MM.1S (cell line): ENCODE results near the gene ACSF3.

Experiments
- DNase-seq: peaks from one replicate; pipeline ENCODE4 v3.0.0-alpha.2; 2015
- H2AFZ ChIP-seq: fragments of 300-600 bp; sonication (generic); 2 replicates; pipeline ENCODE4 v1.6.0; 2016; ENCODE audit warnings: antibody characterized with exemption, low read length
- H3F3A ChIP-seq: fragments of 300-600 bp; sonication (generic); 2 replicates; pipeline ENCODE4 v1.6.1; 2016; ENCODE audit warnings: mild to moderate bottlenecking, antibody characterized with exemption, low read length, moderate library complexity, mixed read lengths; ENCODE audit not compliant: insufficient read depth
- H3K27ac ChIP-seq: fragments of 300-600 bp; sonication (generic); 2 replicates; pipeline ENCODE4 v1.5.1; 2016; ENCODE audit warnings: mild to moderate bottlenecking, low read length
- H3K27me3 ChIP-seq: fragments of 300-600 bp; sonication (generic); replicated peaks from 2 replicates; pipeline ENCODE4 v1.6.0; 2016; ENCODE audit warnings: low read length; ENCODE audit not compliant: insufficient read depth
- H3K36me3 ChIP-seq: fragments of 300-600 bp; sonication (generic); replicated peaks from 2 replicates; pipeline ENCODE4 v1.6.1; 2016; ENCODE audit warnings: mild to moderate bottlenecking, low read length, mixed read lengths; ENCODE audit not compliant: insufficient read depth
- H3K4me1 ChIP-seq: fragments of 300-600 bp; sonication (generic); 2 replicates; pipeline ENCODE4 v1.6.1; 2016; ENCODE audit warnings: low read length, mixed read lengths
- H3K4me2 ChIP-seq: fragments of 300-600 bp; sonication (generic); 2 replicates; pipeline ENCODE4 v1.6.0; 2016; ENCODE audit warnings: low read depth, low read length
- H3K4me3 ChIP-seq: fragments of 300-600 bp; sonication (generic); 2 replicates; pipeline ENCODE4 v1.5.1; 2016; ENCODE audit warnings: low read length, mixed read lengths
- H3K79me2 ChIP-seq: fragments of 300-600 bp; sonication (generic); 2 replicates; pipeline ENCODE4 v1.6.1; 2016; ENCODE audit warnings: mixed run types, low read length, mixed read lengths
- H3K9ac ChIP-seq: fragments of 300-600 bp; sonication (generic); 2 replicates; pipeline ENCODE4 v1.6.1; 2016; ENCODE audit warnings: low read length, mixed read lengths
- H3K9me2 ChIP-seq: fragments of 300-600 bp; sonication (generic); replicated peaks from 2 replicates; pipeline ENCODE4 v1.6.1; 2016; ENCODE audit warnings: mild to moderate bottlenecking, low read length, mixed read lengths; ENCODE audit not compliant: insufficient read depth
- H3K9me3 ChIP-seq: fragments of 300-600 bp; sonication (generic); replicated peaks from 2 replicates; pipeline ENCODE4 v1.6.1; 2016; ENCODE audit warnings: mild to moderate bottlenecking, low read length, mixed read lengths; ENCODE audit not compliant: insufficient read depth
- H4K20me1 ChIP-seq: fragments of 300-600 bp; sonication (generic); 2 replicates; pipeline ENCODE4 v1.6.1; 2016; ENCODE audit warnings: mild to moderate bottlenecking, low read length, moderate library complexity, mixed read lengths; ENCODE audit not compliant: insufficient read depth
- CTCF ChIP-seq: fragments of 300-600 bp; sonication (generic); IDR thresholded peaks from 2 replicates; pipeline ENCODE4 v1.5.1; 2016; ENCODE audit warnings: antibody characterized with exemption, low read length, mixed read lengths
- EZH2 ChIP-seq: fragments of 300-600 bp; sonication (generic); optimal IDR thresholded peaks from 2 replicates; pipeline ENCODE3; 2017; ENCODE audit warnings: low read depth, mild to moderate bottlenecking, antibody characterized with exemption, low read length, mixed read lengths
- EZH2phosphoT487 ChIP-seq: fragments of 300-600 bp; sonication (generic); IDR thresholded peaks from 2 replicates; pipeline ENCODE4 v1.6.1; 2018; ENCODE audit warnings: antibody characterized with exemption, low read length

Gene ACSF3

DNA sequence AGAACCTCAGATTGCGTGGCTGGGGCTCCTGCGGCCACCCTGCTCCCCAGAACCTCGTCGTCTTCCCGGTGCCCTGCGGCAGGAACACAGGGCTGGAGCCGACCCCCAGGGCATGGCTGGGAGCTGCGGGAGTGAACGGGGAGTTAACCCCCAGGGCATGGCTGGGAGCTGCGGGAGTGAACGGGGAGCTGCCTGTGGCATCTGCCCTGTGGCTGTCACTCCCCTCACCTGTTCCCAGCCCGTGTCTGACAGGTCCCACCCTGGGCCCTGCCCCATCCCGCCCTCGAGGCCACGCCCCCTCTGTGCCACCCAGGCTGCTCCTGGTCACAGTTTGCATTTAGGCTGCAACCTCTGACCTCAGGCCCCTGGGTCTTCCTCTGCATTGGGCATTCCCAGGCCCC is 39.4 kb upstream of the ACSF3 start:
- Histone ChIP-seq H3K27ac (no peak overlapping the region), H3K9me2 (no peaks in the 10 kb centered on the region), H3K9me3 (no peaks in the 10 kb centered on the region), H3K79me2 (no peaks in the 10 kb centered on the region), H2AFZ (no peak overlapping the region), H3K4me3 (no peak overlapping the region), H3K4me2 (no peak overlapping the region), H3K36me3 (no peaks in the 10 kb centered on the region), H3F3A (no peaks in the 10 kb centered on the region), H3K9ac (no peak overlapping the region), H3K27me3 (peaks cover 35% of the 10 kb centered on the region), H4K20me1 (no peaks in the 10 kb centered on the region), H3K4me1 (no peaks in the 10 kb centered on the region)
- TF ChIP-seq EZH2phosphoT487 (no peak), EZH2 (no peak), CTCF (no peak)
- DNase-seq: no peak

GRCh38 chr16:89054714-89055113 is 38.9 kb upstream of the ACSF3 start:
- no peaks in the 10 kb centered on the region for H4K20me1 ChIP-seq
- H3K9me3 ChIP-seq: no peaks in the 10 kb centered on the region
- H3K79me2 ChIP-seq: no peaks in the 10 kb centered on the region
- H3K4me3 ChIP-seq: no peak overlapping the region
- no peak for TF ChIP-seq EZH2
- no peak for TF ChIP-seq CTCF
- TF ChIP-seq EZH2phosphoT487: no peak
- H2AFZ ChIP-seq: no peak overlapping the region
- no peak overlapping the region for H3K4me2 ChIP-seq
- H3K27me3 ChIP-seq: peaks cover 35% of the 10 kb centered on the region
- DNase-seq: no peak
- H3K4me1 ChIP-seq: no peaks in the 10 kb centered on the region
- H3F3A ChIP-seq: no peaks in the 10 kb centered on the region
- H3K36me3 ChIP-seq: no peaks in the 10 kb centered on the region
- H3K9ac ChIP-seq: no peak overlapping the region
- H3K27ac ChIP-seq: no peak overlapping the region
- H3K9me2 ChIP-seq: no peaks in the 10 kb centered on the region

DNA sequence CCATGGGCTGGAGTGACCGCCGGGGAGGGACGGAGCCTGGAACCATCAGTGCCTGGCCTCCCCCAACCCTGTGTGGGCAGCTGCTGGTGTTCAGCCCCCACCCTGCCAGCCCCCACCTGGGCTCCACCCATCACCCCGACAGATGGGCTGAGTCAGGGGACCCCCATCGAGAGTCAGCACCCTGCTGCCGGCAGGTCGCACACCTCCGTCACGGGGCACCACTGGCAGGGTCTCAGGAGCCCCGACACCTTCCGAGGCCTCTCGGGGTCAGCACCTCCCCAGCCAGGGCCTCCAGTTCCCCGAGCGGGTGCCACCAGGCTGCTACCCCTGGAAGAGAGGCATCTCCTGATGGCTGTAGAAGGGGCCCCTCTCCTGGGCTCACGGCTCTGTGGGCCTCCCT is 38.3 kb upstream of the ACSF3 start:
- H3K4me1 ChIP-seq: no peaks in the 10 kb centered on the region

More for the DNA sequence above, 38.3 kb upstream of the ACSF3 start:
- Histone ChIP-seq H3K27me3 (peaks cover 39% of the 10 kb centered on the region), H3K4me3 (no peak overlapping the region), H3K27ac (no peak overlapping the region), H3K79me2 (no peaks in the 10 kb centered on the region), H3K9me3 (no peaks in the 10 kb centered on the region), H3K4me2 (no peak overlapping the region), H3F3A (no peaks in the 10 kb centered on the region), H3K36me3 (no peaks in the 10 kb centered on the region), H4K20me1 (no peaks in the 10 kb centered on the region), H3K9ac (no peak overlapping the region), H2AFZ (no peak overlapping the region), H3K9me2 (no peaks in the 10 kb centered on the region)
- TF ChIP-seq CTCF: no peak
- no peak for TF ChIP-seq EZH2
- TF ChIP-seq EZH2phosphoT487: no peak
- DNase-seq: no peak
